Breast epithelium (tissue), 4 donors: Measurements from ENCODE around the gene POU2F3. TPM values are rescaled to one million over a fixed set of nuclear protein-coding genes. Genes with fewer than 3 reads are reported as not detected.
"Not testable (repeated sequence)": the region's sequence is repeated elsewhere in the genome, so short reads cannot be mapped to it uniquely, and the experiment has no call there.

Source experiments
- DNase-seq, 2 donors: peaks; one replicate each; pipeline ENCODE4 v3.0.0-alpha.2; 2019; ENCODE audit warnings: low spot score in 2 of 2
- H3K27ac ChIP-seq, 2 donors: fragments of 200-600 bp; sonication (generic) in 1 of 2; one replicate each; pipeline ENCODE4 v1.5.1; 2016 to 2019; ENCODE audit warnings: mild to moderate bottlenecking in 1 of 2
- H3K27me3 ChIP-seq, 2 donors: fragments of 200-600 bp; sonication (generic) in 1 of 2; one replicate each; pipeline versions ENCODE4 v1.5.1 to v1.6.0; 2017 to 2019; ENCODE audit warnings: control low read depth in 1 of 2, mild to moderate bottlenecking in 1 of 2
- H3K36me3 ChIP-seq: fragments of 200-600 bp; one replicate; pipeline ENCODE4 v1.5.1; 2019
- H3K4me1 ChIP-seq, 2 donors: fragments of 200-600 bp; sonication (generic); one replicate each; pipeline ENCODE4 v1.5.1; 2016 to 2019; ENCODE audit warnings: control low read depth in 1 of 2
- H3K4me3 ChIP-seq, 3 donors: fragments of 200-600 bp; sonication (generic); 1 replicate in 2 of 3; 2 replicates in 1 of 3; pipeline ENCODE4 v1.5.1; 2016 to 2019; ENCODE audit warnings: mild to moderate bottlenecking in 3 of 3, moderate library complexity in 2 of 3
- H3K9me3 ChIP-seq, 2 donors: fragments of 200-600 bp; sonication (generic) in 1 of 2; one replicate each; pipeline ENCODE4 v1.5.1; 2016 to 2019; ENCODE audit warnings: control low read depth in 1 of 2
- CTCF ChIP-seq, 3 donors: fragments of 450-650 bp; IDR thresholded peaks; one replicate each; pipeline ENCODE4 v1.5.1; 2016 to 2017; ENCODE audit warnings: antibody characterized with exemption in 3 of 3, mild to moderate bottlenecking in 3 of 3, moderate library complexity in 3 of 3
- POLR2A ChIP-seq: fragments of 450-650 bp; IDR thresholded peaks from one replicate; pipeline ENCODE4 v1.6.1; 2016; ENCODE audit warnings: antibody characterized with exemption, mild to moderate bottlenecking, moderate library complexity
- POLR2AphosphoS5 ChIP-seq, 3 donors: sonication (generic); formaldehyde crosslinking; IDR thresholded peaks; one replicate each; pipeline ENCODE4 v1.6.1; 2017; ENCODE audit warnings: antibody characterized with exemption in 3 of 3
- intact Hi-C: fragments of 100-400 bp; cut with DNase I; formaldehyde crosslinking; loops from one replicate; pipeline ENCODE4 v1.15.1; 2023; ENCODE audit warnings: low total_unique reads
- total RNA-seq, 3 donors: library from RNA; depleted of rRNA; stranded (reverse); fragments of >200 nt; gene quantifications; one replicate each; pipeline ENCODE4 v1.1.0, GENCODE V29; 2016

POU2F3 gene
- total RNA-seq, 3 donors from 2014 or later: 3.9 to 7.0 TPM; not detected in 1

- Histone ChIP-seq H3K27ac (no peak overlapping the region), H3K27me3 (no peaks in the 10 kb centered on the region), H3K4me3 (no peak overlapping the region), H3K9me3 (no peaks in the 10 kb centered on the region), H3K36me3 (no peaks in the 10 kb centered on the region), H3K4me1 (no peaks in the 10 kb centered on the region)
- TF ChIP-seq POLR2A: no peak
- no peak for TF ChIP-seq POLR2AphosphoS5 (IDR thresholded peaks at IDR 0.05)
- TF ChIP-seq CTCF (IDR thresholded peaks at IDR 0.05): no peak
- DNase-seq: no peak
- intact Hi-C loops: loop anchor here (2.0 kb wide), 1 partner anchor 18 kb away; no protein-coding TSS in a partner anchor
These were observed 32.4 kb downstream of the POU2F3 start for GRCh38 chr11:120272303-120272702.

GRCh38 chr11:120273432-120273831 is 33.5 kb downstream of the POU2F3 start:
- Histone ChIP-seq H3K9me3 (no peaks in the 10 kb centered on the region), H3K27ac (no peak overlapping the region), H3K36me3 (no peaks in the 10 kb centered on the region), H3K4me1 (no peaks in the 10 kb centered on the region), H3K4me3 (no peak overlapping the region), H3K27me3 (no peaks in the 10 kb centered on the region)
- intact Hi-C loops: loop anchor here (2.0 kb wide), 1 partner anchor 17 kb away; no protein-coding TSS in a partner anchor
- no peak for TF ChIP-seq CTCF (IDR thresholded peaks at IDR 0.05)
- no peak for TF ChIP-seq POLR2AphosphoS5 (IDR thresholded peaks at IDR 0.05)
- no peak for TF ChIP-seq POLR2A
- DNase-seq: no peak

- not testable (repeated sequence) for H3K4me1 ChIP-seq, H3K27me3 ChIP-seq, DNase-seq, H3K36me3 ChIP-seq, H3K4me3 ChIP-seq, H3K9me3 ChIP-seq, H3K27ac ChIP-seq
- intact Hi-C loops: loop anchor here (2.0 kb wide), 1 partner anchor 17 kb away; no protein-coding TSS in a partner anchor
These were observed 34.0 kb downstream of the POU2F3 start for GRCh38 chr11:120273956-120274355.

- no peaks in the 10 kb centered on the region for H3K27me3 ChIP-seq
- no peak overlapping the region for H3K4me3 ChIP-seq
- no peaks in the 10 kb centered on the region for H3K9me3 ChIP-seq
- DNase-seq: peak in 1 of 2 donors; percentile 63
- intact Hi-C loops: no loop called here
- TF ChIP-seq CTCF (IDR thresholded peaks at IDR 0.05) (no peak), POLR2AphosphoS5 (IDR thresholded peaks at IDR 0.05) (no peak), POLR2A (no peak)
- no peak overlapping the region for H3K27ac ChIP-seq
- no peaks in the 10 kb centered on the region for H3K36me3 ChIP-seq
- no peaks in the 10 kb centered on the region for H3K4me1 ChIP-seq
These were observed 39.6 kb downstream of the POU2F3 start for GRCh38 chr11:120279502-120279901.

GRCh38 chr11:120280600-120281051 is 40.7 kb downstream of the POU2F3 start:
- Histone ChIP-seq H3K27me3 (no peaks in the 10 kb centered on the region), H3K9me3 (no peaks in the 10 kb centered on the region), H3K4me3 (no peak overlapping the region), H3K36me3 (no peaks in the 10 kb centered on the region), H3K27ac (peak overlapping the region; percentile 52 to 56), H3K4me1 (no peaks in the 10 kb centered on the region)
- DNase-seq: no peak
- intact Hi-C loops: no loop called here
- TF ChIP-seq POLR2A (no peak), CTCF (IDR thresholded peaks at IDR 0.05) (no peak), POLR2AphosphoS5 (IDR thresholded peaks at IDR 0.05) (no peak)
